Chondrocyte (in vitro differentiated cells): ENCODE measurements around the gene MYL5. TPM values are rescaled to one million over a fixed set of nuclear protein-coding genes. Genes with fewer than 3 reads are reported as not detected.

Experiments
- DNase-seq: peaks from one replicate; pipeline ENCODE4 v3.0.0; 2021; ENCODE audit warnings: mixed read lengths, low spot score
- H3K27ac Mint-ChIP-seq: one replicate; pipeline ENCODE4 v1.8.0; 2021; ENCODE audit warnings: mild to moderate bottlenecking, moderate library complexity, mixed read lengths; ENCODE audit not compliant: unreplicated experiment
- H3K27me3 Mint-ChIP-seq: 2 replicates; pipeline ENCODE4 v1.8.0; 2021; ENCODE audit warnings: low read depth, mixed read lengths
- H3K36me3 Mint-ChIP-seq: 2 replicates; pipeline ENCODE4 v1.8.0; 2021; ENCODE audit warnings: low read depth, mixed read lengths
- H3K4me1 Mint-ChIP-seq: 2 replicates; pipeline ENCODE4 v1.8.0; 2021; ENCODE audit warnings: low read depth, mild to moderate bottlenecking, mixed read lengths
- H3K4me3 Mint-ChIP-seq: one replicate; pipeline ENCODE4 v1.8.0; 2021; ENCODE audit warnings: mild to moderate bottlenecking, moderate library complexity, mixed read lengths; ENCODE audit not compliant: unreplicated experiment
- H3K9me3 Mint-ChIP-seq: 2 replicates; pipeline ENCODE4 v1.8.0; 2021; ENCODE audit warnings: low read depth, mixed read lengths
- total RNA-seq: library from RNA; stranded (reverse); gene quantifications from 3 replicates; pipeline ENCODE4 v1.2.1, GENCODE V29; 2021
- TF ChIP-seq, protein P1 (sequence below): fragments of 200-600 bp; sonication (generic); IDR thresholded peaks from 2 replicates; pipeline ENCODE4 v1.5.0; 2021; ENCODE audit warnings: antibody characterized with exemption, mild to moderate bottlenecking, moderate library complexity

The MYL5 gene
- total RNA-seq, 1 donor from 2014 or later: 22.8 TPM

DNA sequence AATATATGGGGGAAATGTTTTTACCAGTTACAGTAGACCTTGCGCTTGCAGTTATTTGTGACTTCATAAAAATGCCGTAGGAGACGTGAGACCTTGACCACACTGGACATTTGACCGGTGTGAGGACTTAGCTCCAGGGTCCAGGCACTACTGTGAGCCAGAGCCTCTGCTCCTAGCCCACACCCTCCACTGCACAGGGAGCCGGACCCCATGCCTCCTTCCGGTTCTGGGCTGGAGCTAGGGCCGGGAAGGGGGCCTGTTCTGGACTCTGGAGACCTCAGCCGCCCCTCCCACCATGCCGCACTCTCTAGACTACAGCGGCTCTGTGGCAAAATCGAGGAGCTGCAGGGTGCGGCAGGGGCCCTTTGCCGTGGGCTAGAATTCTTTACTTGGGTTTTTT, 36.6 kb downstream of the MYL5 start:
- TF ChIP-seq, protein P1, sequence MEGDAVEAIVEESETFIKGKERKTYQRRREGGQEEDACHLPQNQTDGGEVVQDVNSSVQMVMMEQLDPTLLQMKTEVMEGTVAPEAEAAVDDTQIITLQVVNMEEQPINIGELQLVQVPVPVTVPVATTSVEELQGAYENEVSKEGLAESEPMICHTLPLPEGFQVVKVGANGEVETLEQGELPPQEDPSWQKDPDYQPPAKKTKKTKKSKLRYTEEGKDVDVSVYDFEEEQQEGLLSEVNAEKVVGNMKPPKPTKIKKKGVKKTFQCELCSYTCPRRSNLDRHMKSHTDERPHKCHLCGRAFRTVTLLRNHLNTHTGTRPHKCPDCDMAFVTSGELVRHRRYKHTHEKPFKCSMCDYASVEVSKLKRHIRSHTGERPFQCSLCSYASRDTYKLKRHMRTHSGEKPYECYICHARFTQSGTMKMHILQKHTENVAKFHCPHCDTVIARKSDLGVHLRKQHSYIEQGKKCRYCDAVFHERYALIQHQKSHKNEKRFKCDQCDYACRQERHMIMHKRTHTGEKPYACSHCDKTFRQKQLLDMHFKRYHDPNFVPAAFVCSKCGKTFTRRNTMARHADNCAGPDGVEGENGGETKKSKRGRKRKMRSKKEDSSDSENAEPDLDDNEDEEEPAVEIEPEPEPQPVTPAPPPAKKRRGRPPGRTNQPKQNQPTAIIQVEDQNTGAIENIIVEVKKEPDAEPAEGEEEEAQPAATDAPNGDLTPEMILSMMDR: no peak
- DNase-seq: no peak
- Mint-ChIP-seq H3K4me1 (peaks cover 32% of the 10 kb centered on the region), H3K4me3 (no peak overlapping the region), H3K27ac (no peak overlapping the region), H3K36me3 (peaks cover 3% of the 10 kb centered on the region), H3K27me3 (no peaks in the 10 kb centered on the region), H3K9me3 (no peaks in the 10 kb centered on the region)

DNA sequence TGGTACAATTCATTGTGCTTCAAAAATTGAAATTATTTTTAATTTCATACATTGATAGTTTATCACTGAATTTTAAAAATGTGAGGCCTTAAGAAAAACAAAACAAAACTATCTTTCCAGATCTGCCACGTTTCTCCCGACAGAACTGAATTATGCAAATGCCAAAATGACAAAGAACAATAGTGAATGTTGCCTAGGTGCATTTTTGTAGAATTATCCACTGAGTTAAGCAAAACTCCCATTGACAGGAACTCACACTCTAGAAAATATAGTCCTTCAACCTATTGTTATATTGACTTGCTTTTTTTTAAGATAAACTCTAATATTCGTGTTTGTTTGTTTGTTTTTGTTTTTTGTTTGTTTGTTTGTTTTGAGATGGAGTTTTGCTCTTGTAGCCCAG, 37.8 kb downstream of the MYL5 start:
- TF ChIP-seq, protein P1: no peak
- Mint-ChIP-seq H3K27me3 (no peaks in the 10 kb centered on the region), H3K9me3 (no peaks in the 10 kb centered on the region), H3K36me3 (peaks cover 3% of the 10 kb centered on the region), H3K27ac (no peak overlapping the region), H3K4me1 (peaks cover 30% of the 10 kb centered on the region), H3K4me3 (no peak overlapping the region)
- DNase-seq: no peak

DNA sequence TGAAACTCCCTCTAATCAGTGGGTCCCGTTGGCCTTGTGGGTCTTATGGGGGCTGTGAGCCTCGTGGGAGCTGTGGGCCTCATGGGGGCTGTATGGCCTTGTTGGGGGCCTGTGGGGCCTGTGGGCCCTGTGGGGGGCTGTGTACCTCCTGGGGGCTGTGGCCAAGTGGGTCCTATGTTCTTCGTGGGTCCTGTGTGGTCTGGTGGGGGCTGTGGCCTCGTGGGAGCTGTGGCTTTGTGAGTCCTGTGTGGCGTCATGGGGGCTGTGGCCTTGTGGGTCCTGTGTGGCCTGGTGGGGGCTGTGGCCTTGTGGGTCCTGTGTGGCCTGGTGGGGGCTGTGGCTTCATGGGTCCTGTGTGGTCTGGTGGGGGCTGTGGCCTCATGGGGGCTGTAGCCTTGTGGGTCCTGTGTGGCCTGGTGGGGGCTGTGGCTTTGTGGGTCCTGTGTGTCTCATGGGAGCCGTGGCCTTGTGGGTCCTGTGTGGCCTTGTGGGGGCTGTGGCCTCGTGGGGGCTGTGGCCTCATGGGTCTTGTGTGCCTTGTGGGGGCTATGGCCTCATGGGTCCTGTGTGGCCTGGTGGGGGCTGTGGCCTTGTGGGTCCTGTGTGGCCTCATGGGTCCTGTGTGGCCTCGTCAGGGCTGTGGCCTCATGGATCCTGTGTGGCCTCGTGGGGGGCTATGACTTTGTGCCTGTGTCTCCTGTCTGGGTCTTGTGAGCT, 38.7 kb downstream of the MYL5 start:
- TF ChIP-seq, protein P1: no peak
- no peaks in the 10 kb centered on the region for H3K9me3 Mint-ChIP-seq
- DNase-seq: no peak
- H3K27ac Mint-ChIP-seq: peak overlapping the region; percentile 71
- H3K36me3 Mint-ChIP-seq: peaks cover 3% of the 10 kb centered on the region
- H3K4me1 Mint-ChIP-seq: peaks cover 33% of the 10 kb centered on the region
- no peak overlapping the region for H3K4me3 Mint-ChIP-seq
- H3K27me3 Mint-ChIP-seq: no peaks in the 10 kb centered on the region

DNA sequence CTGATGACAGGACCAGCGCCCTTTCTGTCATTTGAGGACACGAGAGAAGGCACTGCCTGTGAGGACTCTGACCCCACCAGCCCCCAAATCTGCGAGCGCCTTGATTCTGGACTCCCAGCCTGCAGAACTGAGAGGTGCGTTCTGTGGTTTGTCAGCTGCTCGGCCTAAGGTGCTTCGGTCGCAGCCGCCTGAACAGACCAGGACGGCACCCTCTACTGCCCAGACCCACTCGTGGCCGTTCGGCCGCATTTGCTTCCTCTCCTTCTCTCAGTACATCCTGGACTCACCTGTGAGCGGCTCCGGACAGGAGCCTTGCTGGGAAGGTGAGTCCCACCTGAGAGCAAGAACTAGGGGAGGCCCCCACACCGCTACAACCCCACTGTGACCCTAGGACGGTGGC, 39.7 kb downstream of the MYL5 start:
- Mint-ChIP-seq H3K27me3 (no peaks in the 10 kb centered on the region), H3K4me1 (peaks cover 29% of the 10 kb centered on the region), H3K36me3 (peaks cover 3% of the 10 kb centered on the region), H3K27ac (no peak overlapping the region), H3K4me3 (no peak overlapping the region), H3K9me3 (no peaks in the 10 kb centered on the region)
- no peak for DNase-seq
- TF ChIP-seq, protein P1: no peak

DNA sequence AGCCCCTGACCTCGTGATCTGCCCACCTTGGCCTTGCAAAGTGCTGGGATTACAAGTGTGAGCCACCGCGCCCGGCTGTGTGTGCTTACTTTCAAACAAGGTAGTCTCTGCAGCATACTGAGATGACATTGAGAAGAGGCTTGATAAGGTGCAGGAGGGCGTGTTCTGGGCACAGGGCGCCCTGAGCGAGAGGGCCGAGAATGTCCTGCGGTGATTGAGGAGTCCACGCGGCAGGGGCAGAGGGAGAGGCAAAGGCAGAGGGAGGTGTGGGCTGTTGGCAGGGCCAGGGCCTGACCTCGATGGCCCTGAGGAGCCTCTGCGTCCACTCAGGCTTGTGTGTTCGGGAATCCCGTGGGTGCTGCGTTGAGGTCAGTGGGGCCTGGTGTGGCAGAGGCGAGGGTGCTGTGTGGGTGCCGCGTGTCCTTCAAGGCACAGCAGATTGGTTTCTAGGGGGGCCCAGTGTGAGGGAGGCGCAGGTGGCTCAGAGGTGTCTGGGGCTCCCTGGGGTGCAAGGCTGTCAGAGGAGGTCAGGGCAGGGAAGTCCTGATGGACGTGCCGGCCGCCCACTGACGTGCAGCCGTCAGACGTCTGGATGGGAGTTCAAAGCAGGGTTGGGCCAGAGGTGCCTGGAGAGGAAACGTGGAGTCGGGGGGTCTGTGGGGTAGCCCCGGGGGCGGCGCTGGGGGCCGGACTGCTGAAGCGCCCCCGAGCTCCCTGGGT, 43.4 kb downstream of the MYL5 start:
- Mint-ChIP-seq H3K36me3 (peaks cover 7% of the 10 kb centered on the region), H3K27ac (peak overlapping the region; percentile 65), H3K9me3 (no peaks in the 10 kb centered on the region), H3K4me1 (peaks cover 41% of the 10 kb centered on the region), H3K4me3 (no peak overlapping the region), H3K27me3 (no peaks in the 10 kb centered on the region)
- DNase-seq: no peak
- TF ChIP-seq, protein P1: no peak
